SK-N-SH (cell line): Measurements from ENCODE around the gene ACOT4.
"Not testable (repeated sequence)": the region's sequence is repeated elsewhere in the genome, so short reads cannot be mapped to it uniquely, and the experiment has no call there.

Source experiments
- CHD2 ChIP-seq: fragments of 150-350 bp; IDR thresholded peaks from 2 replicates; pipeline ENCODE4 v1.6.1; 2018; ENCODE audit warnings: low read length; ENCODE audit not compliant: partially characterized antibody
- ELF1 ChIP-seq: IDR thresholded peaks from 2 replicates; pipeline ENCODE4 v1.4.0; 2012
- EP300 ChIP-seq, 2 experiments: IDR thresholded peaks; 2 replicates each; pipeline versions ENCODE4 v1.4.0 to v1.6.1; 2012; ENCODE audit warnings: borderline replicate concordance in 1 of 2, low read depth in 1 of 2, low read length in 1 of 2
- MEF2A ChIP-seq: IDR thresholded peaks from 2 replicates; pipeline ENCODE4 v1.4.0; 2012; ENCODE audit warnings: low read depth, borderline replicate concordance
- MXI1 ChIP-seq: IDR thresholded peaks from 2 replicates; pipeline ENCODE4 v1.6.1; 2012; ENCODE audit warnings: mild to moderate bottlenecking, low read depth, low read length, improper control_type of control experiment
- POLR2AphosphoS5 ChIP-seq: IDR thresholded peaks from 2 replicates; pipeline ENCODE4 v1.6.1; 2012; ENCODE audit warnings: low read depth, low read length
- RCOR1 ChIP-seq: fragments of 150-350 bp; IDR thresholded peaks from 2 replicates; pipeline ENCODE4 v1.6.1; 2017; ENCODE audit warnings: antibody characterized with exemption, low read length
- RFX5 ChIP-seq: IDR thresholded peaks from 2 replicates; pipeline ENCODE4 v1.6.1; 2012; ENCODE audit warnings: mild to moderate bottlenecking, improper control_type of control experiment, low read length
- SIN3A ChIP-seq: IDR thresholded peaks from 2 replicates; pipeline ENCODE4 v1.6.1; 2012; ENCODE audit warnings: low read depth, mild to moderate bottlenecking, low read length, moderate library complexity, borderline replicate concordance
- TF ChIP-seq, protein P1 (sequence below): IDR thresholded peaks from 2 replicates; pipeline ENCODE4 v1.4.0; 2012; ENCODE audit warnings: low read depth
- TF ChIP-seq, protein P2 (sequence below): fragments of 200-600 bp; sonication (generic); IDR thresholded peaks from 2 replicates; pipeline ENCODE4 v1.6.1; 2017; ENCODE audit warnings: antibody characterized with exemption, mild to moderate bottlenecking, moderate library complexity
- TF ChIP-seq, protein P3 (sequence below): IDR thresholded peaks from 2 replicates; pipeline ENCODE4 v1.6.1; 2012; ENCODE audit warnings: mild to moderate bottlenecking, low read depth, low read length, moderate library complexity

DNA sequence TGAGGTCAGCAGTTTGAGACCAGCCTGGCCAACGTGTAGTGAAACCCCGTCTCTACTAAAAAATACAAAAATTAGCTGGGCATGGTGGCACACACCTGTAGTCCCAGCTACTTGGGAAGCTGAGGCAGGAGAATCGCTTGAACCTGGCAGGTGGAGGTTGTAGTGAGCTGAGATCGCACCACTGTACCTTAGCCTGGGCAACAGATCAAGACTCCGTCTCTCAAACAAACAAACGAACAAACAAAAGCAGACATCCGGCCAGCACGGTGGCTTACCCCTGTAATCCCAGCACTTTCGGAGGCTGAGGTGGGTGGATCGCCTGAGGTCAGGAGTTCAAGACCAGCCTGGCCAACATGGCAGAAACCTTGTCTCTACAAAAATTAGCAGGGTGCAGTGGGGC is 44.7 kb downstream of the ACOT4 start:
- not testable (repeated sequence) for TF ChIP-seq POLR2AphosphoS5; RCOR1; SIN3A; CHD2; MEF2A; MXI1; ELF1; EP300 (IDR thresholded peaks at IDR 0.05; ENCODE audit: borderline replicate concordance in 1 of 2, low read depth in 1 of 2, low read length in 1 of 2); RFX5
- TF ChIP-seq, protein P1, sequence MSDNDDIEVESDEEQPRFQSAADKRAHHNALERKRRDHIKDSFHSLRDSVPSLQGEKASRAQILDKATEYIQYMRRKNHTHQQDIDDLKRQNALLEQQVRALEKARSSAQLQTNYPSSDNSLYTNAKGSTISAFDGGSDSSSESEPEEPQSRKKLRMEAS, result not testable (repeated sequence)
- TF ChIP-seq, protein P2, sequence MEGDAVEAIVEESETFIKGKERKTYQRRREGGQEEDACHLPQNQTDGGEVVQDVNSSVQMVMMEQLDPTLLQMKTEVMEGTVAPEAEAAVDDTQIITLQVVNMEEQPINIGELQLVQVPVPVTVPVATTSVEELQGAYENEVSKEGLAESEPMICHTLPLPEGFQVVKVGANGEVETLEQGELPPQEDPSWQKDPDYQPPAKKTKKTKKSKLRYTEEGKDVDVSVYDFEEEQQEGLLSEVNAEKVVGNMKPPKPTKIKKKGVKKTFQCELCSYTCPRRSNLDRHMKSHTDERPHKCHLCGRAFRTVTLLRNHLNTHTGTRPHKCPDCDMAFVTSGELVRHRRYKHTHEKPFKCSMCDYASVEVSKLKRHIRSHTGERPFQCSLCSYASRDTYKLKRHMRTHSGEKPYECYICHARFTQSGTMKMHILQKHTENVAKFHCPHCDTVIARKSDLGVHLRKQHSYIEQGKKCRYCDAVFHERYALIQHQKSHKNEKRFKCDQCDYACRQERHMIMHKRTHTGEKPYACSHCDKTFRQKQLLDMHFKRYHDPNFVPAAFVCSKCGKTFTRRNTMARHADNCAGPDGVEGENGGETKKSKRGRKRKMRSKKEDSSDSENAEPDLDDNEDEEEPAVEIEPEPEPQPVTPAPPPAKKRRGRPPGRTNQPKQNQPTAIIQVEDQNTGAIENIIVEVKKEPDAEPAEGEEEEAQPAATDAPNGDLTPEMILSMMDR, result not testable (repeated sequence)
- TF ChIP-seq, protein P3, sequence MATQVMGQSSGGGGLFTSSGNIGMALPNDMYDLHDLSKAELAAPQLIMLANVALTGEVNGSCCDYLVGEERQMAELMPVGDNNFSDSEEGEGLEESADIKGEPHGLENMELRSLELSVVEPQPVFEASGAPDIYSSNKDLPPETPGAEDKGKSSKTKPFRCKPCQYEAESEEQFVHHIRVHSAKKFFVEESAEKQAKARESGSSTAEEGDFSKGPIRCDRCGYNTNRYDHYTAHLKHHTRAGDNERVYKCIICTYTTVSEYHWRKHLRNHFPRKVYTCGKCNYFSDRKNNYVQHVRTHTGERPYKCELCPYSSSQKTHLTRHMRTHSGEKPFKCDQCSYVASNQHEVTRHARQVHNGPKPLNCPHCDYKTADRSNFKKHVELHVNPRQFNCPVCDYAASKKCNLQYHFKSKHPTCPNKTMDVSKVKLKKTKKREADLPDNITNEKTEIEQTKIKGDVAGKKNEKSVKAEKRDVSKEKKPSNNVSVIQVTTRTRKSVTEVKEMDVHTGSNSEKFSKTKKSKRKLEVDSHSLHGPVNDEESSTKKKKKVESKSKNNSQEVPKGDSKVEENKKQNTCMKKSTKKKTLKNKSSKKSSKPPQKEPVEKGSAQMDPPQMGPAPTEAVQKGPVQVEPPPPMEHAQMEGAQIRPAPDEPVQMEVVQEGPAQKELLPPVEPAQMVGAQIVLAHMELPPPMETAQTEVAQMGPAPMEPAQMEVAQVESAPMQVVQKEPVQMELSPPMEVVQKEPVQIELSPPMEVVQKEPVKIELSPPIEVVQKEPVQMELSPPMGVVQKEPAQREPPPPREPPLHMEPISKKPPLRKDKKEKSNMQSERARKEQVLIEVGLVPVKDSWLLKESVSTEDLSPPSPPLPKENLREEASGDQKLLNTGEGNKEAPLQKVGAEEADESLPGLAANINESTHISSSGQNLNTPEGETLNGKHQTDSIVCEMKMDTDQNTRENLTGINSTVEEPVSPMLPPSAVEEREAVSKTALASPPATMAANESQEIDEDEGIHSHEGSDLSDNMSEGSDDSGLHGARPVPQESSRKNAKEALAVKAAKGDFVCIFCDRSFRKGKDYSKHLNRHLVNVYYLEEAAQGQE, result not testable (repeated sequence)
